NOMO-1 treated with dmso at 0.1 percent for 144 hours (cell line): ENCODE data around the gene SLC16A10.
"Not testable (repeated sequence)": the region's sequence is repeated elsewhere in the genome, so short reads cannot be mapped to it uniquely, and the experiment has no call there.

ENCODE experiments used
- DNase-seq: peaks from one replicate; lab custom pipeline; 2025; ENCODE audit not compliant: unreplicated experiment; lab: John Stamatoyannopoulos, UW

SLC16A10 gene

DNA sequence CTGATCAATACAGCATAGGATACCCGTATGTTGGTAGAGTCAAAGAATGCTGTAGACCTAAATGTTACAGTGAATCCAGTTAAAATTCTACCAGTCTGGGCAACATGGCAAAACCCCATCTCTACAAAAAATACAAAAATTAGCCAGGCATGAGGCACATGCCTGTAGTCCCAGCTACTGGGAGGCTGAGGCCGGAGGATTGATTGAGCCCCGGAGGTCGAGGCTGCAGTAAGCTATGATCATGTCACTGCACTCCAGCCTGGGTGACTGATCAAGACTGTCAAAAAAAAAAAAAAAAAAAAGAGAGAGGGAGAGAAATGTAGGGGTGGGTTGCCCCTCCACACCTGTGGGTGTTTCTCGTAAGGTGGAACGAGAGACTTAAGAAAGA is 167.5 kb downstream of the SLC16A10 start:
- no peak for DNase-seq

GRCh38 chr6:111255838-111256237 is 168.5 kb downstream of the SLC16A10 start:
- DNase-seq, result not testable (repeated sequence)

DNA sequence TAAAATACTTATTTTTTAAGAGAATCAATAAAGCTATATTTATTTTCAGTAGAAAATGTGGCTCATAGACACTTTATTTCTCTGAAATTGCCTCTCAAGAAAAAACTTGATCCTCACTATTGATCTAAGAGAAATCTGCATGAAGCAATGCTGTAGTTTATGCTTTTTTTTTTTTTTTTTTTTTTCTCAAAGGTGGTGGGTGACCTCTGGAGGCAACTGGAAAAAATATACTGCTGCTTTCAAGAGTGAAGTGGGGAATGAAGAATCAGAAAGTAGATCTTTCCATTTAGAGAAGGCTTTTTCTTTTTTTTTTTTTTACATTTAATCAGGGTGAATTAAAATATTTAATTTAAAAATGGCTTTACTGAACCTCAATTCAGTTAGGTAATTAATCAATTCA is 169.3 kb downstream of the SLC16A10 start:
- DNase-seq, result no peak

GRCh38 chr6:111258010-111258409 is 170.7 kb downstream of the SLC16A10 start:
- no peak for DNase-seq

DNA sequence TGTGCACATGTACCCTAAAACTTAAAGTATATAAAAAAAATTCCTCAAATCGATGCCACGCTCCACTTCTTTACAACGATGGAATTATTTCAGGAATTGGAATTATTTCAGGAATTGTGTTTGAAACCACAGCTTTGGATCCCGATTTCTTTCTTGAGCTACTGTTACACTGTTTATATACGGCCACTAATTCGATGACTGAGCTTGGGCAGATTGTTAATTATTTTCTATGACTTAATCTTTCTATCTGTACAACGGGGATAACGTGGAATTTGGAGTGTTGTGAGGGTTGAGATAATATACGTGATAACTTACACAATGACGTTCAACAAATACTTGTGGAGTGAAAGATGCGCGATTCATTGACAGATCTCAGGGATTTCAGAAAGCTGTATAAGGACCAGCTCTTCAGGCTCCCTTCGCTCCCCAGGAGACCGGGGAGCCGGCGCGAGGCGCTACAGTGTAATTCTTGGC is 171.3 kb downstream of the SLC16A10 start:
- DNase-seq, result no peak

- DNase-seq, result peak; percentile 98
Measured at GRCh38 chr6:111259089-111259831, 172.0 kb downstream of the SLC16A10 start.

GRCh38 chr6:111260570-111261298 is 173.4 kb downstream of the SLC16A10 start:
- no peak for DNase-seq

DNA sequence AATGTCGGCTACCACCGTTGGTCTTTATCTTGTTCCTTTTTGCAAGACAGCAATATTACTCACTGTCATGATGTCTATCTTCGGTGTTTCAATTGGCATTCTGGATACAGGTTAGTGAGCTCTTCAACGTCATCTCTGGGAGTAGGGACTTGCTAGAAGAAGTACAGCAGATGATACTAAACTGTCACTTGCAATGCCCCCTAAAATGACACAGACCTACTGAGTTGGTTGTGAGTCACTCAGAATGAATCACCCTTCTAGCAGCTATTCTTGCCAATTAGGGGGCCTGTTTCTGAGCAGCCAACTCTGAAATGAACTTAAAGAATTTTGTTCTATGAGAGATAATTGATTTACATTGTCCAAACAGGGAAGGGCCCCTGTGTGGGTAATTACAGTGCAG is 176.5 kb downstream of the SLC16A10 start:
- DNase-seq, result peak; percentile 6

DNA sequence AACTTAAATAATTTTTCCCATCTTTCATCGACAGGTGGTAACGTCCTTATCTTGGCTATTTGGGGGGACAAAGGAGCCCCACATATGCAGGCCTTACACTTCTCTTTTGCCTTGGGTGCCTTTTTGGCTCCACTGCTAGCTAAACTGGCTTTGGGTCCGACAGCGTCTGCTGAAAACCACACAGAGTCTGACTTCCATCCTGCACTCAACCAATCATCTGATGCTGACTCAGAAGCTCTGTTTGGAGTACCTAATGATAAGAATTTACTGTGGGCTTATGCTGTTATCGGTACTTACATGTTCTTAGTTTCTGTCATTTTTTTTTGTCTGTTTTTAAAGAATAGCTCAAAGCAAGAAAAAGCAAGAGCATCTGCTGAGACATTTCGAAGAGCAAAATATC is 178.5 kb downstream of the SLC16A10 start:
- DNase-seq, result no peak

- DNase-seq, result no peak
Measured at GRCh38 chr6:111266276-111266675, 179.0 kb downstream of the SLC16A10 start.

DNA sequence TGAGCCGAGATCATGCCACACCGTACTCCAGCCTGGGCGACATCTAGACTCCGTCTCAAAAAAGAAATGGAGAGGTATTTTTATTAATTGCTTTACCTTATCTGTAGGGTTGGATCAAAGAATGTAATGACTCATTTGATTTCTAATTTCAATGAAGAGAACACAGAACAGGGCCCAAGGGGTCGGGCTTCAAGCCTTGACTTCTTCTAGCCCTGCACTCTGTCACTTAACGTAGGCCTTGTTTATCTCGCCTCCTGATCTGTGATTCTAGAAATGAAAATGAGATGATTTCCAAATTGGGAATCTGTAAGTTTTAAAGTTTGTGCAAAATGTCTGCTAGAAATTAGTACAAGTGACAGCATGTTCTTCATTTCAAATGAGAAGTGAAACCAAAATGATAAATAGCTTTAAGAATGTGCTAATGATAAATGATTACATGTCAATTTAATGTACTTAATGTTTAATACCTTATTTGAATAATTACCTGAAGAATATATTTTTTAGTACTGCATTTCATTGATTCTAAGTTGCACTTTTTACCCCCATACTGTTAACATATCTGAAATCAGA is 180.5 kb downstream of the SLC16A10 start:
- no peak for DNase-seq

GRCh38 chr6:111269401-111269970 is 182.2 kb downstream of the SLC16A10 start:
- DNase-seq, result no peak

DNA sequence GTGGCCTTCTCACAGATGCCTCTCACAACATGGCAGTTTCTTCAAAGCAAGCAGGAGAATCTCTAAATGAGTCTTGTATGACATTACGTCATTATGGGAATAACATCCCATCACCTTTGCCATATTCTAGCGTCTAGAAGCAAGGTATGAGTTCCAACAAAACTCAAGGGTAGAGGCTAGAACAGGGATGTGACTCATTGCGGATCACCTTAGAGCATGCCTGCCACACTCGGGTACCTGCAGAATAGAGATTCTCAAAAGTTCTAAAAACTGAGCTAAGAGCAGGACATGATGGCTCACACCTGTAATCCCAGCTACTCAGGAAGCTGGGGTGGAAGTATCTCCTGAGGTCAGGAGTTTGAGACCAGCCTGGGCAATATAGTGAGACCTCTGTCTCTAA is 182.8 kb downstream of the SLC16A10 start:
- DNase-seq, result no peak

- no peak for DNase-seq
Measured at GRCh38 chr6:111274593-111275217, 187.4 kb downstream of the SLC16A10 start.

DNA sequence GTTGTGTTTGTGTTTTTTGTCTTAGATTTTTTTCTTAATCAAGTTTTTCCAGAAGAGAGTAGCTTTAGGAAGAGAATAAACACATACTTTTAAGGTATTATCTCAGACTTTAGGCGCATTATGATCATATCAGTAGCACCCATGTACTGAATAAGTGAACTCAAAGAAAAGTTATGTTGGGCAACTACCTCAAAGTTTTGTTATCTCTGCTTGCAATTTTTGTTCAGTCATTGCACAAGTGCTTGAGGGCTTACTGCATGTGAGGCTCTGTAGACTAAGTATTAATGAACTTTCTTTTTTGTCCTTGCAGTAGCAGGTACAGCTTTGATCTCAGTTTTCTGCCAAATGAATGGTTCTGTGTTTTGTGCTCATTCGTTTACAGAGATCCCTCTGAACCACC is 189.0 kb downstream of the SLC16A10 start:
- DNase-seq, result no peak

DNA sequence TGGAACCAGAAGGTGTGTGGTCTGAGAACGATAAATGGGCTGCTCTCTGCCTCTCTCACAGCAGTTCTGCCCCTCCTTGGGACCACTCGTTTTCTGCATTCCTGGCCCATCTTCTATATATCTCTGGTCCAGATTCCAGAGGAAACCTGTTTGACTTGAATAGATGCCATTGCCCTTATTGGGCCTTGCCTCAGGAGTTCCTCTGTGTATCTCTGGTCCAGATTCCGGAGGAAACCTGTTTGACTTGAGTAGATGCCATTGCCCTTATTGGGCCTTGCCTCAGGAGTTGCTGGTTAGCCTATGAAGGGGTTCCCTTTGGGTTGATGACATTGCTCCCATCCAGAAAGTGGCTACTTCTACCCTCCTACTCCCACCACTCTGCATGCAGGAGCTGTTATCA is 189.4 kb downstream of the SLC16A10 start:
- no peak for DNase-seq

- DNase-seq, result no peak
Measured at GRCh38 chr6:111277819-111278218, 190.5 kb downstream of the SLC16A10 start.

- no peak for DNase-seq
Measured at GRCh38 chr6:111278731-111279130, 191.4 kb downstream of the SLC16A10 start.

DNA sequence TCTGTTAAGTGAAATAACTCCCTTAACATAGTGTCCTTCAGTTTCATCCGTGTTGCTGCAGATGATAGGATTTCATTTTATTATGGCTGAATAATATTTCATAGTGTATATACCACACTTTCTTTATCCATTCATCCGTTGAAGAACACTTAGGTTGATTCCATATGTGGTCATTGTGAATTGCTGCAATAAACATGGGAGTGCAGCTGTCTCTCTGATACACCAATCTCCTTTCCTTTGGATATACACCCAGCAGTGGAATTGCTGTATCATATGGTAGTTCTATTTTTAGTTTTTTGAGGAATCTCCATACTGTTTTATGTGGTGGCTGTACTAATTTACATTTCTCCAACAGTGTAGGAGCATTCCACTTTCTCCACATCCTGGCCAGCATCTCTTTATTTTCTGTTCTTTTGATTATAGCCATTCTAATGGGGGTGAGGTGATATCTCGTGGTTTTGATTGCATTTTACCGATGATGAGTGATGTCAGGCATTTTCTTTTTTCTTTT is 193.2 kb downstream of the SLC16A10 start:
- DNase-seq, result no peak
